DLD1 (cell line): ENCODE data around the gene SH2D4B.
"Not testable (repeated sequence)": the region's sequence is repeated elsewhere in the genome, so short reads cannot be mapped to it uniquely, and the experiment has no call there.

Source experiments
- in situ Hi-C: cut with HindIII; loops from 2 replicates; pipeline ENCODE4 v1.10.0; 2017; ENCODE audit warnings: low sequenced_read_pairs

Gene SH2D4B

DNA sequence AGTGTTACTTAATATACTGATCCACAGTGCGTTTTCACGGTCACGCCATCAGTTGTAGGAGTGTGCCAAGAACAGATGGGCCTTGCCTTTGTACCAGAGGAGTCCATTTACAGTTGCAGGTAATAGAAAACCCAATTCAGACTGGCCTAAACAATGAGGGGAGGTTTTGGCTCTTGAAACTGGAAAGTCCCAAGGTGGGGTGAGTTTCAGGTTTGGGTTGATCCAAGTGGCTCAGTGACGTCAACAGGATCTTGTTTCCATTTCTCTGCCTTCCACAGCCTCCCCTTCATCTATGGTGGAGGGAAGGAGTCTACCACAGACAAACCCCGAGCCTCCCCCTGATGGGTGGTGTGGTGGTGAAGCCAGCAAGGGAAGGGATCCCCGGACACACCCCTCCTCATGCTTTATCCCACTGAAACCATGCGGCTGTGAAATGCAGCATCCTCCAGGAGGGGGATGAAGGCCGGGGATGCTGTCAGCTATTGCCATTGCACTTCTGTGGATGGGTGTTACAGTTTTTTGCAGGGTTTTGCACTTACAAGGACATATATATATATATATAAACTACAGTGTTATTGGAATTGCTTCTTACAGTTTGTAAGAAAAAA lies 14.8 kb upstream of the SH2D4B start:
- in situ Hi-C loops: no loop called here

GRCh38 chr10:80523773-80524172 lies 13.9 kb upstream of the SH2D4B start:
- in situ Hi-C loops: no loop called here

DNA sequence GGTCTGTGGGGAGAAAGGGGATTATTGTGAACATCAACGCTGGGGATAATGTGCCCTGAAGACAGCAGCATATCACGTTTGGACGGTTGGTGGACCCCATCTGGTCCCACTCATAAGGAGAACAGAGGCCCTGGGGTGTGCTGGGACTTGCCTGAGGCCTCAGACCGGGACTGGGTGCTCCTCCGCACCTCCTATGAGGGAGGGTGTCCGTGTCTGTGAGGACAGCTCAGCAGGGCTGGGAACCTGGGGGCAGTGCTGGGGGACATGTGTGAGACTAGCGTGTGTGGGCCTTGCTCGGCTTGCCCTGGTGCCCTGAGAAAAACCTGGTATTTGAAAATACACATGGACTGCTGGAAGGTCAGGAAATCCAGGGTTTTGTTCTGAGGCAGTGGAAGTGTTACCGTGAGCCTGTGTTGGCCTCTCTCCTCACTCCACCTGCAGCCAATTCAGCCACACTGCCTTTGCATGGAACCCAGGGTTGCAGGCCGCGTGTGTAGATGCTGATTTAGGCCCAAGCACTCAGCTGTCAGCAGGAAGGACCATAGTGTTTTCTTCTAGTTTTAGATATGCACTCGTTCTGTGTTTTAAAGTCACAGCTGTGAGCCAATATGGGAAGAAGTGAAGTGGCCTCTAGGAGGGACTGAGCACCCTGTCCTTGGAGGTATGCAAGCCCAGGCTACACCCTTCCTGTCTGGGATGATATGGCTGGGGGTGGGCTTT lies 13.4 kb upstream of the SH2D4B start:
- in situ Hi-C loops: no loop called here

DNA sequence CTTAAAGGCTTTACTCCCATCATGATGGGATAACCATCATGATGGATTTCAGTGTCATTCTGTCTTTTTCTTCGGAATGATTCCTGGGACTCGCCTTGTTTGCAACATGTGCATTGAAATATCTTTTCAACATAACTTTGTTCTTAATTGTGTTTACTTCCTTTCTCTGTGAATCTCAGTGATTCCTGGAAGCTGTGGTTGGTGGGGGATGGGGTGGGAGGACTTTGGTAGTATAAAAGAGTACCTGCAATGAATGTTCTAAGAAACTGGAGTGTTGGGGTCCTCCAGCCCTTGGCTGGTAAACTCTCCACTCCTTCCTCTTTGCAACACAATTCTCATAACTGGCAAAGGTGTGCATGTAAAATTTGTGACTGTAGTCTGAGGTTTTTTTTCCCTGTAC lies 11.5 kb upstream of the SH2D4B start:
- in situ Hi-C loops: no loop called here

GRCh38 chr10:80526742-80527141 lies 11.0 kb upstream of the SH2D4B start:
- in situ Hi-C loops: no loop called here

GRCh38 chr10:80528185-80528700 lies 9.5 kb upstream of the SH2D4B start:
- in situ Hi-C loops: no loop called here

DNA sequence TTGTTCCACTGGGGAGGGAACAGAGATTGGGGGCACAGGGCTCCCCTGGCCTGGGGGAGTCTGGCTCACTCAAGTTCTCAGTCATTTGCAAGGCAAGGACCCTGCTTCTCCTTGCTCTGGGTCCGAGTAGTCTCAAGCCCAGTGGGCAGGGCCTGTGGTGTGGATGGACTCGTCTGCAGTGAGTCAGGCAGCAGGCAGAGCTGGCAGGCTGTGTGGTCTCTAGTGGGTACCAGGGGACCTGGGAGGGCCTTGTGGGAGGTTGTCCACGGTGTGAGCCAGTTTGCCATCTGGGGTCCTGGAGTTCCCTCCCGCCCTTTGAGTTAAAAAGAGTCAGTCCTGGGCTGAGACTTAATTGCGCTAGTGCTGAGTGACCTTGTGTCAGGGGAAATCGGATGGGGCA lies 8.8 kb upstream of the SH2D4B start:
- in situ Hi-C loops: no loop called here

- in situ Hi-C loops: no loop called here
These were observed 8.1 kb upstream of the SH2D4B start for GRCh38 chr10:80529604-80530003.

DNA sequence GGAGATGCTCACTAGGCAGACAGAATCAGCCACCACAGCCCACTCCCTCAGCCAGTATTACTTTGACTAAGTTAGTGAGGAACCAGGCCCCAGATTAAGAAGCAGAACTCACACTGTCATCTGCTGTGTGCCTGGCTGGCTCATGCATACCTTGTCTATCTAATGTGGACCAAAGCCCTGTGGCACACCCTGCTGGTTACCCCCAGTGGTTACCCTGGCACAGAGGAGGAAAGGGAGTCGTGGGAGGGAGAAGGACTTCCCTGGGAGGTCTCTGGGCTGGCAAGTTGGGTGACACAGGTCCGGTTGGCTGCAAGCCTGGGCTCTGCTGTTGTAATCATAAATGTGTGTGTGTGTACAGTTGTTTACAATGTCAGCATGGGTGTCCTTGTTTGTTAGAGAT lies 7.5 kb upstream of the SH2D4B start:
- in situ Hi-C loops: no loop called here

DNA sequence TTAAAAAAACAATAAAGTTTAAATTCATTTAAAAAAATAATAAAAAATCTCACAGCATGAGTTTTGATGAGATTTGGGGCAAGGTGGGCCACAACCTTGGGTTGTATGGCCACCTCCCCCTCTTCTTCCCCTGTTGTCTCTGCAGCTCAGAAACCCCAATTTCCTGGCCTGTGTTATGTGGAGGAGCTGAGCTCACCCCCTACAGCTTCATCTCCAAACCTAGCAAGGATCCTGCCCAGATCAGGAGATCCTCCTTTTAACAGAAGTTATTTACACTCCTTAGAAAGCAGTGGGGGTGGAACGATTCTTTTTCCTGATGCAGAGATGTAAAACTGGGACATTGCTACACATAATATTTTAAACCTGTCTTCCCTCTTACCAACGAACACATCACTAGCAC lies 6.9 kb upstream of the SH2D4B start:
- in situ Hi-C loops: no loop called here

DNA sequence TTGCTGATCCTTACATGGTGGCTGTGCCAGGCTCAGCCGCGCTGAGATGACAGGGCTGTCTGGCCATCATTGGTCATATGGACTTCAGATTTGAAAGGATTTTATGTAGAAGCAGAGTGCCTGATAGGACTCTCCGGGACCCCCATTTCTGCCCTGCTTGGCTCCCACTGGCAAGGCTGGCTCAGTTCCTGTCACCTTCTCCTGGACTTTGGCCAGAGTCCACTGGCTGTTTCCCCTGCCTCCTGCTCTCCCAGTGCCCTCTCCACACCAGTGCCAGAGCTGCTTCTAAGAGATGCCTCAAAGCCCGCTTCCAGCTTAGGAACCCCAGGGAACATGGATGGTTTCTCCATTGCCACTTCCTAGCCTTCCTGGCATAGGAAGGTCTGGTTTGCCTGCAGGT lies 5.1 kb upstream of the SH2D4B start:
- in situ Hi-C loops: no loop called here

GRCh38 chr10:80534059-80534458 lies 3.6 kb upstream of the SH2D4B start:
- in situ Hi-C loops: not testable (repeated sequence)

- in situ Hi-C loops: not testable (repeated sequence)
These were observed 3.1 kb upstream of the SH2D4B start for GRCh38 chr10:80534646-80535045.

GRCh38 chr10:80535671-80536360 lies 1.9 kb upstream of the SH2D4B start:
- in situ Hi-C loops: no loop called here

DNA sequence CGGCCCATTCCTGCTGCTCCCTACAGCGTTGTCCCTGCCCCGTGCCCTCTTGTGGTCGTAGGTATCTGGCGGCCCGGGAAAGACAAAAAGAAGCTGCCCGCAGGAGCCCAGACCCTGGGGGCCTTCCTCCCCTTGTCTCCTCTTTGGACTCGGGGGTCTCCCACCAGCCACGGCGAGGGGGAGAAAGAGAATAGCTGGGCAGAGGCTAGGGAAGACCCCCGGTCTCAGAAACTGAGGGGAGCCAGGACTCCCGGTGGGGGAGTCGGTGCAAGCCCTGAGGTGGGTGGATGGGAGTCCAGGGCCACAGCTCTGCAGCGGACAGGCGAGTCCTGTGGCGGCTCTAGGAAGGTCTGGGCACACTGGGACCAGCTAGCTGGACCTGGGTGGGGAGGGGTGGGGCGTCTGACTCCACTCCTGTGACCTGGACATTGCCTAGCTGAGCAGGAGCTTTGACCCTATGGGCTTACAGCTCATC lies 1.3 kb upstream of the SH2D4B start:
- in situ Hi-C loops: no loop called here

GRCh38 chr10:80537086-80537735 lies 491 bp upstream of the SH2D4B start:
- in situ Hi-C loops: no loop called here

- in situ Hi-C loops: no loop called here
These were observed 931 bp downstream of the SH2D4B start for GRCh38 chr10:80538481-80539185.

GRCh38 chr10:80539421-80540031 lies 1.8 kb downstream of the SH2D4B start:
- in situ Hi-C loops: no loop called here

DNA sequence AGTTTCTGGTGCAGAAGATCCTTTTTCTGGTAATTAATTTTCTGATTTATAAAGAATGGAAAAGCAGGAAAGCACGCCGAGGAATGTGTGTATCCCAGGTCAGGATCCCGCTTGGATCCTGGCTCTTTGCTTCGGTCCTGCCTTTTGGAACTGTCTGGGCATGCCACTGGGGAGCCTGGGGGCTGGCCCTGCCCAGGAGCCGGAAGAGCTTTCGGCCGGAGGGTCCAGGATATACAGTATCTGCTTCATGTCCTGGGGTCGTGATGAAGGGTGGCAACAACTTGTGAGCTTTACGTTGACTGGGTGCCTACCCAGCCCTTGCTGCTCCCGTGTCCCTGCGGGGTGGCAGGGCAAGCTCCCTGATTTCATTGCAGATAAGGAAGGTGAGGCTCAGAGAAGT lies 2.4 kb downstream of the SH2D4B start:
- in situ Hi-C loops: no loop called here

- in situ Hi-C loops: no loop called here
These were observed 2.9 kb downstream of the SH2D4B start for GRCh38 chr10:80540618-80540980.
